GM12874 (cell line): ENCODE measurements around the gene DGKA.

Experiments used
- TF ChIP-seq, protein P1 (sequence below): IDR thresholded peaks from 2 replicates; pipeline ENCODE4 v1.5.1; 2011; ENCODE audit warnings: low read depth, mild to moderate bottlenecking, control low read depth, low read length, moderate library complexity; ENCODE audit not compliant: insufficient read depth

The DGKA gene

DNA sequence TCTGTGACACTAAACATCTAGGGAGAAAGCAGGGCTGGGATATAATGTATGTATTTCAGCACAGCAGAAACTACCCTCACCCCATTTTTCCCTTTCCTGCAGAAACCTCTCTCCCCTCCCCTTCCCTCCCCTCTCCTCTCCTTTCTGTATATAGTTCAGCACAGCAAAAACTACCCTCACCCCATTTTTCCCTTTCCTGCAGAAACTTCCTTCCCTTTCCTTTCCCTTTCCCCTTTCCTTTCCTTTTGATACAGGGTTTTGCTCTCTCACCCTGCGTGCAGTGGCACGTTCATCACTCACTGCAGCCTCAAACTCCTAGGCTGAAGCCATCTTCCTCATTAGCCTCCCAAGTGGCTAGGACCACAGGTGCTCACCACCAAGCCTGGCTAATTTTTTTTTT is 32.8 kb downstream of the DGKA start:
- TF ChIP-seq, protein P1, sequence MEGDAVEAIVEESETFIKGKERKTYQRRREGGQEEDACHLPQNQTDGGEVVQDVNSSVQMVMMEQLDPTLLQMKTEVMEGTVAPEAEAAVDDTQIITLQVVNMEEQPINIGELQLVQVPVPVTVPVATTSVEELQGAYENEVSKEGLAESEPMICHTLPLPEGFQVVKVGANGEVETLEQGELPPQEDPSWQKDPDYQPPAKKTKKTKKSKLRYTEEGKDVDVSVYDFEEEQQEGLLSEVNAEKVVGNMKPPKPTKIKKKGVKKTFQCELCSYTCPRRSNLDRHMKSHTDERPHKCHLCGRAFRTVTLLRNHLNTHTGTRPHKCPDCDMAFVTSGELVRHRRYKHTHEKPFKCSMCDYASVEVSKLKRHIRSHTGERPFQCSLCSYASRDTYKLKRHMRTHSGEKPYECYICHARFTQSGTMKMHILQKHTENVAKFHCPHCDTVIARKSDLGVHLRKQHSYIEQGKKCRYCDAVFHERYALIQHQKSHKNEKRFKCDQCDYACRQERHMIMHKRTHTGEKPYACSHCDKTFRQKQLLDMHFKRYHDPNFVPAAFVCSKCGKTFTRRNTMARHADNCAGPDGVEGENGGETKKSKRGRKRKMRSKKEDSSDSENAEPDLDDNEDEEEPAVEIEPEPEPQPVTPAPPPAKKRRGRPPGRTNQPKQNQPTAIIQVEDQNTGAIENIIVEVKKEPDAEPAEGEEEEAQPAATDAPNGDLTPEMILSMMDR = no peak

DNA sequence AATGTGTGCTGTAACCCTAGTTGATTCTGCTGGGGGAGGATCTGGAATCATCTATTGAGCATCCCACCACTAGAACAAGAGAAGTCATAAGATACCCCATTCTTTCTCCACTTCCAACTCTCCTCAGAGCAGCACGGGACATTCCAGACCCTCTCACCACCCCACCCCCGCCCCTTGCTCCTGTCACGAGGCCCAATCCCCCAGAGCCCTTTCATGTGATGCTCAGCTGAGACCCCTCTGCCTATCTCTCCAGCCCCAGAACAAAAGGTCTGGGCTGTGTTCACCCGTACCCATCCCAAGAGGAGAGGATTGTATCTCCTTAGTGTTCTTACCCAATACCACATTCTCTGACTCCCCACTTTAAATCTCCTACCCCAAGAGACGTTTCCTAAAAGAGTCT is 34.3 kb downstream of the DGKA start:
- TF ChIP-seq, protein P1 = no peak

DNA sequence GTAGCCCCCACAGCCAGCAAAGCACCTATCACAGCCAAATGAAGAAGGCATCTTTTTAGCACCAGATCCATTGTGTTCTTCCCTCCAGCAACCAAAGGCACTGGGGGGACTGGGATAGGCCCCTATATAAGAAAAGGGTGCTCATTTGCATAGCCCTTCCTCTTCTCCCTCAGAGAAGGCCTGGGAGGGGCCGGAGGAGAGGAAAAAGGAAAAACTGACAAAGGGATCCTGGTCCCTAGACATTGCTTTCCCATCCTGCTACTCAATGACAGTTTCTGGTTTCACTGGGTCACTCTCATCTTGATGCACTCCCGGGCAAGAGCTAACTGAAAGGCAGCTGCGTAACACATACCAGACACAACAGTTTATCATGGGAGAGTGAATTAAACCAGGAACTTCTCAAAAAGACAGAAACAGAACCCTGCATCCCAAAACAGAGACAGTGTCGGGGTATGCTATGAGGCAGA is 35.0 kb downstream of the DGKA start, which contains the start of gene PMEL:
Gene PMEL (minus strand): TSS at position 102 of the 467 bp plus-strand sequence. CDS start 31 bp downstream, at position 71.
- TF ChIP-seq, protein P1 = no peak

DNA sequence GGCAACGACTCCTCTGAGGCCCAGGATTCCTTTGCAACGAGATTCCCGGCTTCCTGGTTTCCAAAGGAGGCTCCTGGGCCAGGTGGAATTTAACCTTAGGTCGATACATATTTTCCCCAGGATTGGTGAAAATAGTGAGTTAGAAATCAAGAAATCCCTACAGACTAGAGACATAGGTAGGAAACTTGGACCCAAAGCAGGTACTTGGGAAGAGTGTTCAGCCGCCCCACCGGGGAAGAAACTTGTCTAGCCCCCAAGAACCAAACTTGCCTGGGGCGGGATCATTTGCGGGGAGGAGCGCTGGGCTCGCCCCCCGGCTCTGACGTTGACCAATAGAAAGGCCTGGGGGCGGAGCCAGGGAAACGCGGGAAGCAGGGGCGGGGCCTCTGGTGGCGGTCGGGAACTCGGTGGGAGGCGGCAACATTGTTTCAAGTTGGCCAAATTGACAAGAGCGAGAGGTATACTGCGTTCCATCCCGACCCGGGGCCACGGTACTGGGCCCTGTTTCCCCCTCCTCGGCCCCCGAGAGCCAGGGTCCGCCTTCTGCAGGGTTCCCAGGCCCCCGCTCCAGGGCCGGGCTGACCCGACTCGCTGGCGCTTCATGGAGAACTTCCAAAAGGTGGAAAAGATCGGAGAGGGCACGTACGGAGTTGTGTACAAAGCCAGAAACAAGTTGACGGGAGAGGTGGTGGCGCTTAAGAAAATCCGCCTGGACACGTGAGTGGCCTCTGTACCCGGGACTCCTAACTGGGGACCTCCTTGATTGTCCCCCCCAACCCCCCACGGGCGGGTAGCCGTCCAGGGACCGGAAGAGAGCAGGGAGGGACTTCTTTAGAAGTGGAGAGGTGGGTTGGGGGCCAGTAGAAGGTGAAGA is 35.7 kb downstream of the DGKA start, which contains the start of gene CDK2:
Gene CDK2 (plus strand): TSS at position 423 of the 874 bp plus-strand sequence. CDS start 179 bp downstream, at position 602.
- TF ChIP-seq, protein P1 = no peak

DNA sequence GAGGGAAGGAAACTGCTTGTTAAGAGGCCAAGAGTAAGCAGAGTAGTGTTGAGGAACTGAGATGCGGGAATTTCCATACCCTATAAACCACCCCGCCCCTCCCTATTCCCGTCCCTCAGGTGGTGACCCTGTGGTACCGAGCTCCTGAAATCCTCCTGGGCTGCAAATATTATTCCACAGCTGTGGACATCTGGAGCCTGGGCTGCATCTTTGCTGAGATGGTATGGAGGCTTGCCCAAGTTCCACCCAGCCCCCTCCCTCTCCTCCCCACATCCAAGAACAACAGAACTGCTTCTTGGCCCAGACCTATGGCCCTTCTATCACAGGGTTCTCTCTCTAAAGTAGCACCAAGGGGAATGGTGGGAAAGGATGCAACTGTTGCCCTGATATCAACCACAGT is 38.4 kb downstream of the DGKA start:
- TF ChIP-seq, protein P1 = no peak

DNA sequence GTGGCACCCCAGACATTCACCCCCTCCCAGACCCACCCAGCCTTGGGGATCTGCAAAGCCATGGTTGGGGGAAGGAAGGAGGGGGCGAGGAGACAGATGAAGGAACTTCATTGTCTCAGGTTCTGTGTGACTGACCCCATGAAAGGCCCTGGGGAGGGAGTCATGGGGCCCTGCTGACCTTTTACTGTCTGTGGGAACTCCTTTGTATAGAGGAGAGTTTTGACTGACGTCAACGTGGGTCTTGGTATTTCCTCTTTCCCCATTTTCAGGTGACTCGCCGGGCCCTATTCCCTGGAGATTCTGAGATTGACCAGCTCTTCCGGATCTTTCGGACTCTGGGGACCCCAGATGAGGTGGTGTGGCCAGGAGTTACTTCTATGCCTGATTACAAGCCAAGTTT is 39.8 kb downstream of the DGKA start:
- TF ChIP-seq, protein P1 = no peak

DNA sequence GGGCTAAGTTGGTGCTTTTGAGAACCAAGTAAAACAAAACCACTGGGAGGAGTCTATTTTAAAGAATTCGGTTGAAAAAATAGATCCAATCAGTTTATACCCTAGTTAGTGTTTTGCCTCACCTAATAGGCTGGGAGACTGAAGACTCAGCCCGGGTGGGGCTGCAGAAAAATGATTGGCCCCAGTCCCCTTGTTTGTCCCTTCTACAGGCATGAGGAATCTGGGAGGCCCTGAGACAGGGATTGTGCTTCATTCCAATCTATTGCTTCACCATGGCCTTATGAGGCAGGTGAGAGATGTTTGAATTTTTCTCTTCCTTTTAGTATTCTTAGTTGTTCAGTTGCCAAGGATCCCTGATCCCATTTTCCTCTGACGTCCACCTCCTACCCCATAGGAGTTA is 41.1 kb downstream of the DGKA start:
- TF ChIP-seq, protein P1 = no peak
